Measurements from ENCODE around the gene FAXC. TPM values are rescaled to one million over a fixed set of nuclear protein-coding genes. Genes with fewer than 3 reads are reported as not detected.

The FAXC gene
- total and polyA plus RNA-seq, 2 donors (not counting 3 experiments of a cell fraction or from before 2014, with no cell fraction given) = 3.4 to 3.6 TPM

GRCh38 chr6:99296261-99296660, 53.2 kb downstream of the FAXC start:
- Histone ChIP-seq H3K9ac (replicated peaks; ENCODE audit: extremely low read depth, insufficient read depth, low read length) (no peak overlapping the region), H3K27ac (ENCODE audit: insufficient read depth, low read depth, low read length) (no peak overlapping the region), H3K36me3 (ENCODE audit: control insufficient read depth in 2 of 2, extremely low read depth in 1 of 2, insufficient read depth in 2 of 2, low read length in 2 of 2) (no peaks in the 10 kb centered on the region), H4K20me1 (replicated peaks; ENCODE audit: control insufficient read depth, extremely low read depth, insufficient read depth, low read length) (no peaks in the 10 kb centered on the region), H3K9me3 (replicated peaks; ENCODE audit: control insufficient read depth, insufficient read depth, low read length) (no peaks in the 10 kb centered on the region), H3K4me3 (replicated peaks in 1 of 3; ENCODE audit: insufficient read depth in 1 of 3, low read depth in 1 of 3, low read length in 3 of 3) (no peak overlapping the region), H3K9me1 (replicated peaks; ENCODE audit: control insufficient read depth, extremely low read depth, insufficient read depth, low read length) (no peaks in the 10 kb centered on the region), H2AFZ (ENCODE audit: low read depth, low read length) (no peak overlapping the region), H3K4me2 (ENCODE audit: insufficient read depth, low read length) (no peak overlapping the region), H3K79me2 (ENCODE audit: control insufficient read depth, insufficient read depth, low read length) (no peaks in the 10 kb centered on the region), H3K27me3 (ENCODE audit: control insufficient read depth in 2 of 2, insufficient read depth in 2 of 2, low read length in 2 of 2) (no peaks in the 10 kb centered on the region), H3K4me1 (ENCODE audit: control insufficient read depth, extremely low read depth, insufficient read depth, low read length) (no peaks in the 10 kb centered on the region)
- no TSS peak for BruUV-seq (replicated peaks)
- ChIA-PET CTCF (no interaction called here), POLR2A (no interaction called here)
- FAIRE-seq (no peak), DNase-seq (ENCODE audit: low read depth, low spot score) (no peak)
- no peak for TF ChIP-seq MAX (IDR thresholded peaks at IDR 0.05; ENCODE audit: insufficient read depth, insufficient read length)
- intact Hi-C loops (cut with micrococcal nuclease) = no loop called here
- dilution Hi-C loops (cut with MboI; ENCODE audit: extremely low pct_ligation_motif_present, low sequenced_read_pairs) = no loop called here

GRCh38 chr6:99295276-99295675, 54.2 kb downstream of the FAXC start:
- no TSS peak for BruUV-seq (replicated peaks)
- POLR2A ChIA-PET = no interaction called here
- Histone ChIP-seq H3K9me3 (replicated peaks; ENCODE audit: control insufficient read depth, insufficient read depth, low read length) (no peaks in the 10 kb centered on the region), H3K9me1 (replicated peaks; ENCODE audit: control insufficient read depth, extremely low read depth, insufficient read depth, low read length) (no peaks in the 10 kb centered on the region), H3K4me1 (ENCODE audit: control insufficient read depth, extremely low read depth, insufficient read depth, low read length) (no peaks in the 10 kb centered on the region), H3K4me2 (ENCODE audit: insufficient read depth, low read length) (no peak overlapping the region), H3K36me3 (ENCODE audit: control insufficient read depth in 2 of 2, extremely low read depth in 1 of 2, insufficient read depth in 2 of 2, low read length in 2 of 2) (no peaks in the 10 kb centered on the region), H3K4me3 (replicated peaks in 1 of 3; ENCODE audit: insufficient read depth in 1 of 3, low read depth in 1 of 3, low read length in 3 of 3) (no peak overlapping the region), H4K20me1 (replicated peaks; ENCODE audit: control insufficient read depth, extremely low read depth, insufficient read depth, low read length) (no peaks in the 10 kb centered on the region), H3K27me3 (ENCODE audit: control insufficient read depth in 2 of 2, insufficient read depth in 2 of 2, low read length in 2 of 2) (no peaks in the 10 kb centered on the region), H3K9ac (replicated peaks; ENCODE audit: extremely low read depth, insufficient read depth, low read length) (no peak overlapping the region), H3K27ac (ENCODE audit: insufficient read depth, low read depth, low read length) (no peak overlapping the region), H2AFZ (ENCODE audit: low read depth, low read length) (no peak overlapping the region), H3K79me2 (ENCODE audit: control insufficient read depth, insufficient read depth, low read length) (no peaks in the 10 kb centered on the region)
- DNase-seq (ENCODE audit: low read depth, low spot score) (no peak), FAIRE-seq (no peak)
- TF ChIP-seq GATA2 (IDR thresholded peaks at IDR 0.05; ENCODE audit: insufficient read depth, insufficient read length, low read depth, low read length) = no peak
- TF ChIP-seq JUN (IDR thresholded peaks at IDR 0.05; ENCODE audit: borderline replicate concordance, insufficient read depth, insufficient read length, low read depth) = no peak
- no peak for TF ChIP-seq POLR2AphosphoS5 (IDR thresholded peaks at IDR 0.05; ENCODE audit: insufficient read depth, low read depth, low read length)
- TF ChIP-seq EZH2 (IDR thresholded peaks at IDR 0.05; ENCODE audit: borderline replicate concordance, low read depth, low read length, severe bottlenecking) = no peak
- no peak for TF ChIP-seq CTCF (IDR thresholded peaks at IDR 0.05; ENCODE audit: extremely low read depth in 1 of 2, insufficient read depth in 1 of 2, low read depth in 1 of 2, low read length in 2 of 2)
- TF ChIP-seq MYC (IDR thresholded peaks at IDR 0.05; ENCODE audit: low read depth, low read length) = no peak
- TF ChIP-seq MAX (IDR thresholded peaks at IDR 0.05; ENCODE audit: insufficient read depth, insufficient read length) = no peak
- no peak for TF ChIP-seq FOS (IDR thresholded peaks at IDR 0.05; ENCODE audit: borderline replicate concordance, insufficient read depth, low read length)
- no peak for TF ChIP-seq POLR2A (IDR thresholded peaks at IDR 0.05; ENCODE audit: low read depth, low read length)
- dilution Hi-C loops (cut with MboI; ENCODE audit: extremely low pct_ligation_motif_present, low sequenced_read_pairs) (no loop called here), intact Hi-C loops (cut with micrococcal nuclease) (no loop called here)
- CTCF ChIA-PET = no interaction called here

Measured in endothelial cell of umbilical vein (primary cell).